ACC112 (cell line): Measurements from ENCODE around the gene VPS33A.

Experiments used
- H2AFZ ChIP-seq: fragments of 200-600 bp; sonication (generic); one replicate; pipeline ENCODE4 v1.6.0; 2017; ENCODE audit warnings: antibody characterized with exemption, low read length; ENCODE audit not compliant: unreplicated experiment
- H3K27ac ChIP-seq: fragments of 200-600 bp; sonication (generic); 2 replicates; pipeline ENCODE4 v1.5.1; 2014; ENCODE audit warnings: low read depth, mild to moderate bottlenecking, antibody characterized with exemption, low read length, moderate library complexity
- H3K27me3 ChIP-seq: fragments of 200-600 bp; sonication (generic); 2 replicates; pipeline ENCODE4 v1.6.1; 2014; ENCODE audit warnings: mild to moderate bottlenecking, antibody characterized with exemption, low read length, moderate library complexity, mixed read lengths; ENCODE audit not compliant: insufficient read depth
- H3K36me3 ChIP-seq: fragments of 200-600 bp; sonication (generic); 2 replicates; pipeline ENCODE4 v1.6.1; 2016; ENCODE audit warnings: mild to moderate bottlenecking, antibody characterized with exemption, low read length, moderate library complexity, mixed read lengths; ENCODE audit not compliant: insufficient read depth
- H3K4me1 ChIP-seq: fragments of 200-600 bp; sonication (generic); one replicate; pipeline ENCODE4 v1.6.1; 2016; ENCODE audit warnings: low read length, mixed read lengths; ENCODE audit not compliant: insufficient read depth, unreplicated experiment, control insufficient read depth
- H3K4me3 ChIP-seq: fragments of 200-600 bp; sonication (generic); 2 replicates; pipeline ENCODE4 v1.5.1; 2014; ENCODE audit warnings: mild to moderate bottlenecking, low read depth, low read length
- H3K79me2 ChIP-seq: fragments of 200-600 bp; sonication (generic); one replicate; pipeline ENCODE4 v1.6.0; 2016; ENCODE audit warnings: low read length; ENCODE audit not compliant: control insufficient read depth, unreplicated experiment, insufficient read depth

The VPS33A gene

GRCh38 chr12:122182887-122183587 lies 83.3 kb downstream of the VPS33A start, which contains the start of gene LRRC43:
TSS of gene LRRC43 (plus strand) at chr12:122183123. CDS start at chr12:122183145, 22 bp downstream.
- H3K27me3 ChIP-seq, result no peaks in the 10 kb centered on the region
- peak within 1 kb of the TSS; percentile 73 for H2AFZ ChIP-seq
- H3K36me3 ChIP-seq, result no peaks in the 10 kb centered on the region
- no peak within 1 kb of the TSS for H3K27ac ChIP-seq
- no peaks in the 10 kb centered on the region for H3K79me2 ChIP-seq
- peaks cover 4% of the 10 kb centered on the region for H3K4me1 ChIP-seq
- peak within 1 kb of the TSS; percentile 78 for H3K4me3 ChIP-seq
